Posterior vena cava (tissue), 2 donors: ENCODE data around the gene DTX2. TPM values are rescaled to one million over a fixed set of nuclear protein-coding genes. Genes with fewer than 3 reads are reported as not detected.
"Not testable (repeated sequence)": the region's sequence is repeated elsewhere in the genome, so short reads cannot be mapped to it uniquely, and the experiment has no call there.

Source experiments
- DNase-seq: peaks from one replicate; pipeline ENCODE4 v3.0.0-alpha.2; 2020; ENCODE audit warnings: low spot score
- intact Hi-C, 2 donors: fragments of 100-400 bp; cut with DNase I; formaldehyde crosslinking; loops; one replicate each; pipeline versions ENCODE4 v1.14.1 to v1.14.2; 2022 to 2023
- total RNA-seq, 2 donors: library from RNA; stranded (reverse); fragmentation: NEBNext Ultra II Directional; extraction: Animal tissue kit (Norgen Biotek cat#: 25700); gene quantifications; one replicate each; pipeline ENCODE4 v1.2.1, GENCODE V29; 2021
- donor health status: DM: yes; HTN: yes; CAD: no.
- donor health status: DM: yes; HTN: yes; CAD: no.

DTX2 gene
- total RNA-seq, 2 donors from 2014 or later, result 24.6 to 25.2 TPM

DNA sequence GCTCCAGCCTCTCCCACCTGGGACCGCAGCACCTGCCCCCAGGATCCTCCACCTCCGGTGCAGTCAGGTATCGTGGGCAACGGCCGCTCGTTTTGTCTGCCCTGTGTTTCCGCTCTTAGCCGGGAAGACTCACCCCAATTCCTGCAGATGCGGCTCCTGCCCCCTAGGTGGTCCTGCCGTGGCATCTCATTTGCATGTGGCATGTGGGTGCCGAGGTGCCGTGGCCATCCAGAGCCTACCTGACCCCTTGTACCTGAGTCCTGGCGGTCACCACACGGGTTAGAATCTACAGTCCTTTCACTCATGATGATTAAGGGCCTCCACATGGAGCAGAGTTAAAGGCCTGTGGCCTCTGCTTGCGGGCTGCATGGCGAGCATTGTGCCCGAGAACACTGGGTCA is 21.6 kb downstream of the DTX2 start:
- DNase-seq, intact Hi-C loops: not testable (repeated sequence)

DNA sequence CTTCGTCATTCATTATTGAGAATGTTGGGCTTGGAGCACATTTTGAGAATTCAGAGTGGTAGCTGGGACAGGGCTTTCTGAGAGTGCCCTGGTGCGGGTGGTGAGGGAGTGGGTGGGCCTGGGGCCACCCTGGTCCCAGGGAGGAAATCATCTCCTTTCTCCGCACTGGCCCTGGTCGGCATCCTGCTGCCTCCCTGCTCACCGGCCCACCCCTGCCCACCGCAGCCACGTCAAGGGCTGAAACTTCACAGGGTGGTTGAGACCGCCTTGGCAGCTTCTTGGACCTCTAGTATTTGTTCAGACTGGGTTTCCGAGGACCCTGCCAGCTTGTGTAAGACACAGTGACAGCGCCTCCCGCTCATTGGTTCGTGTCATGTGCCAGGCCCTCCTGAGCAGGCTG is 22.9 kb downstream of the DTX2 start:
- intact Hi-C loops, result not testable (repeated sequence)
- DNase-seq, result peak; percentile 74

DNA sequence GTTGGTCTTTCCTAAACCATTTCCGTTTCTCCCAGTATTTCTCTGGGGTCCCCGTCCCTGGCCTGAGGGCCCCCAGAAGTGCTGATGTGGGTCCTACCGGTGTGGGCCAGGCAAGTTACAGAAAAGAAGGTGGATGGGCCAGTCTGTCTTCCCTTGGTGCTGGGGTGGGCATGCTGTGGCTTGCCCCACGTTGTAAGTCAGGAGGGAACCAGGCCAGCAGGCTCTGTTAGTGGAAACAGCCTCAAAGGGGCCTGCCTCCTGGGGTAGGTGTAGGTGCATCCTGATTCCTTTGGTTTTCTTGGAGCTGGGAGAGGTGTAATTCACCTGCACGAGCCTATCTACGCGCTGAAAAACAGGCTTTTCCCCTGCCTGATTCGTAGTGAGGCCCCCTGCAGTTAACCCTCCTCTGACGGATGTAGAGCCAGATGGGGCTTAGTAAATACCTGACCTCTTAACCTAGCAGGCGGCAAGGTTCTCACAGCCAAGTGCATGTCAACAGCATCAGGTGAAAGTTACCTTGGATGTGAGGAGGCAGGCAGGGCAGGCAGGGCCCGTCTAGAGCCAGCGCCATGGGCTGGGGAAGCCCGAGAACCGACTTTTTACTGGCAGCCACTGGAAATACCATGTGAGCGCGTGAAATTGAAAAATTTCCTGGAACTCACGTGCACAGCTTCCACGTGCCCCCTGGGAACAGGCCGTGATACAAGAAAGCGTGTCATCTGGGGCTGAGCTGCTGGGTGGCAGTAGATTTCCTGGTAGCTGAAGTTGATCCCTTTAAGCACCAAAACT is 24.5 kb downstream of the DTX2 start:
- intact Hi-C loops, DNase-seq: not testable (repeated sequence)

DNA sequence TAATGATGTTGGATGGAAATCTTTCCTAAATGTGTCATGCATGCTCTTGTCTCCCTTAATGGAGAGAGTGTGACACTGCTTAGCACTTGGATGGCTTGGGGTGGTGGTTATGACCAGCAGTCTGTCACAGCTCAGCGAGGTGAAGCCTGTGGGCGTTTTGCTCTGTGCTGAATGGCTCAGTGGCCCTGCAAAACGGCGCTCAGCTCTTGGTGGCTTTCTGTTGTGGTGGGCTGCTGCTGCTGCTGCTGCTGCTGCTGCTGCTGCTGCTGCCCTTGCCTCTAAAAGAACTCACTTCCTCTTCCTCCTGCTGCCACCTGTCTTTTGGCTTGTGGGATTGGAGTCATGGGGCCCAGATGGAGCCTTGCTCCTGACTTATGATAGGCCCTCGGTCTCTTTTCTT is 25.1 kb downstream of the DTX2 start:
- DNase-seq, intact Hi-C loops: not testable (repeated sequence)

DNA sequence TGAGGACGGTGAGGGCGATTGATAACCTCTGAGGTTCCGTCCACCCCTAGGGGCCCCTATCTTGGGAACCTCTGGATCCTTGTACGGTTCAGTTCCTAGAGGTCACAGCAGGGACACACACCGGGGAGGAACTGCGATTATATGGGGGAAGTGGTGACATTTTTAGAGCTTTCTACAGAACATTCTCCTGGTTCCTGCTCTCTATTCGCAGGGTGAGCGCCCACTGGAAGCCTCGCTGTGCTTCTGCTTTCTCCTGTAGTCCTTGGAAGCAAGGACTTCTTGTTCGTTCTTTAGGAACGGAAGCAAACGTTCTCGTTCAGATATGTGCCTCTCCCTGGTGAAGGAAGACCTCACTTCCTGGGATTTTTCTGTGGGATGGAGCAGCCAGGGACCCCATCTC is 26.5 kb downstream of the DTX2 start:
- DNase-seq, intact Hi-C loops: not testable (repeated sequence)

DNA sequence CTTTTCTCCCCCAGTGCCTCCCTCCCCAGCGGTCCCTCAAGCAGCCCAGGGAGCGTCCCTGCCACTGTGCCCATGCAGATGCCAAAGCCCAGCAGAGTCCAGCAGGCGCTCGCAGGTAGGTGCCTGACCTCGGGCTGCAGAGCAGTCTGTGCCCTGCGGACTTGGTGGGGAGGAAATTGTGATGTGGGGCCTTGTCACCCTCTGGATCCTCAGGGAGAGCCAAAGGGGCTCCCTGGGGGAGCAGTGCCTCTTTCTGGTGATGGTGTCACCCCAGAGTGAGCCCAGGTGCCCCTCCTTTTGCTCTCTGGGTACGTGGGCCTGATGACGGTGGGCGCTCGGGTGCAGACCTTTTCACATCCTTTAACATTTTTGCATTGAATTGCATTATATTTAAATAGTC is 30.6 kb downstream of the DTX2 start:
- intact Hi-C loops, DNase-seq: not testable (repeated sequence)

DNA sequence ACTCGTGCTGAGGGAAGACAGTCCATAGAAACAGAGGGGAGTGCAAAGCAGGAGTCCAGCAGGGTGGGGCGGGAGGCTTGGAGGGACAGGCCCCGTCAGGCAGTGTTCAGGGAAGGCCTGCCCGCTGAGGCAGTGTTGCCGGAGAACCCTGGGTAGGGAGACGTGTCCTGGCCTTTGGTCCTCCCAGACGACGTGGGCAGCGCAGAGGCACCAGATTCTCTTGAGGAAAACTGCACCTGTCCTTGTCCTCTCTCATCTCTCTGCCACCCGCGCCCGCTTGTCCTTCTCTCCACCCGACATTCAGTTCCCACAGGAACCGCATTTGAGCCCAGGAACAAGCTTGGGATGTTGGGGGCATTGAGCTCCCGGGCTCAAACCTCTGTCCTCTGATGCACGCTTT is 34.2 kb downstream of the DTX2 start:
- DNase-seq, intact Hi-C loops: not testable (repeated sequence)

DNA sequence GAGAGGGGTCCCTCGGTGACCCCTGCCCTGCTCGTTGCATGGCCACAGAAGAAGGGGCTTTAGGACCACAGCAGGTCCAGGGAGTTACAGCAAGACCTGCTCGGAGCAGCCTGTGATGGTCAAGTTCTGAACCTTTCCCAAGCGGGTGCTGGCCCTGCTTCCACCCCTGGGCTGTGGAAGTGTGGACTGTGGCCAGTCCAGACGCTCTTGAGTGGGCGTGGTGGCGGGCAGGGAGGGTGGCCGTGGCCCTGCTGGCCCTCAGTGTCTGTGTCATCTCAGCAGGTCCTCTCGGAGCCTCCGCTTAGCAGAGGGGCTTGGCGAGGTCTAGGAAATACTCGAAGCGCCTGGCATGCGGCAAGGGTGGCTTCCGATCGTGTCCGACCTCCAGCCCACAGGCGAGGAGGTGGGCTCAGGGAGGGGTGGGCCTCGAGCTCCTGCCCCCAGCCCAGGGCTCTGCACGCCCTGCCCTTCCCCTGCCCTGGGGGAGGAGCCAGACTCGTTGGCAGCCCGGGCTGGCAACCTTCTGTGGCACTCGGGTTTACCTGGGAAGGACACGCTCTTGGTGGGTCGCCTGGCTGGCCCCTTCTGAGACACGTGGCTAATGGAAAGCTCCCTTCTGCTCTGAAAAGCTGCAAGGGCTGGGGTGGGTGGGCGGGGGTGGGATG is 36.5 kb downstream of the DTX2 start:
- intact Hi-C loops, result not testable (repeated sequence)
- peak; percentile 58 for DNase-seq

DNA sequence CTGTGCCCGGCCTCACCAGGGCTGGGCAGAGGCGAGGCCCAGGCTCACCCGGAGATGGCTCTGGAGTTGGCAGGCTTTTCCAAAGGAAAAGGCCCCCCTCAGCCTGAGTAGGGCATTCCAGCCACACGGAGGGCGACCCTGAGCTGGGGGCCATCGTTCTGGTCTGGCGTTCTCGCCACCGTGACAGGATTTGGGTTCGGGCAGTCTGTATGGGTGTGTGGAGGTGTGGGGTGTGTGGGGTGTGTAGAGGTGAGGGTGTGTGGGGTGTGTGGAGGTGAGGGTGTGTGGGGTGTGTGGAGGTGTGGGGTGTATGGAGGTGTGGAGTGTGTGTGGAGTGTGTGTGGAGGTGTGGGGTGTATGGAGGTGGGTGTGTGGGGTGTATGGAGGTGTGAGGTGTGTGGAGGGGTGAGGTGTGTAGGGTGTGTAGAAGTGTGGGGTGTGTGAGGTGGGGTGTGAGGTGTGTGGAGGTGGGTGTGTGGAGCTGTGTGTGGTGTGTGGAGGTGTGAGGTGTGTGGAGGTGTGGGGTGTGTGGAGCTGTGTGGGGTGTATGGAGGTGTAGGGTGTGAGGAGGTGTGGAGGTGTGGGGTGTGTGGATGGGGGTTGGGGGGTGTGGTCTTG is 37.2 kb downstream of the DTX2 start:
- intact Hi-C loops, result not testable (repeated sequence)
- DNase-seq, result peak; percentile 72

DNA sequence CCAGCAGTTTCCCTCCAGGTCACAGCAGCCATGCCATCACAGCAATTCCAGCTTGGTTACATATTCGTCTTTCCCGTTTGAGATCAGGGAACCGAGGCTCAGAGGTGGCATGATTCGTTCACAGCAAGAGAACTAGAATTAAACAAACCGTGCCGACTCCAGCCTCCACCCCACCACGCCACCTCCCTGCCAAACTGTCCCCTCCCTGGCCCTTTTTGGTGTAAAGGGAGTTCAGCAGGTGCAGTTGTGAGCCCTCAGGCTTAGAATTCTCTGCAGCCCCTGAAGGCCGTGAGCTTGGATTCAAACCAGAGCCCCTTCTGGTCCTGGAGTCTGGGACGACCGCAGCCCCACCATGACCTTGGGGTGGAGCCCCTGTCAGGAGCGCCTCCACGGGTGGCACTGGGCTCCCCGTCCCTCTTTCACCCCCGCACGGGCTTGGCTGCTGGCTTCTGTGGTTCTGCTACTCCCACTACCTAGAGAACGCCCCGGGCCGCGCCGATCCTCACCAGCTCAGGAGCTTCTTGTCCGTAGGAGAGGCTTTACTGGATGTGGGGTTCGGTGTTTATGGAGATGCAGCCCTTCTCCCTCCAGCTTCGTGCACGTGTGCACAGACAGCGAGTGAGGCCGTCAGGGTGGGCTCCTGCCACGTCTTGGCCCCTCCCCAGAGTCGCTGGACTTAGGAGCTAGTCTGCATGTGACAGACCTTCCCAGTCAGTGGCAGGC is 37.9 kb downstream of the DTX2 start:
- intact Hi-C loops, DNase-seq: not testable (repeated sequence)

DNA sequence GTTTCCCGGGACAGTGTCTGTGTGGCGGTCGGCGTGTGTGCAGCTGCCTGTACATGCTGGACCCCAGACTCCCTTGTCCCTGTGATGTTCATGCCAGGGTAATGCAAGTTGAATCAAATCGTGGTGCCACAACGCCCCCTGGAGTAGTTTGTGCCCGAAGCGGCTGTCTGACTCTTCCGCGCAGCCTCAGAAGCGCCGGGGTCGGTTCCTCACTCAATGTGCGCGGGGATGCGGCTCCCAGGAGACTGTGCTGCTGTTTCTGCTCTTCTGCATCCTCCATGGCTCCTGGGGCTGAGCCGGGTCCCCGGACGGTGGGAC is 38.4 kb downstream of the DTX2 start:
- intact Hi-C loops, result loop anchor here in 1 of 2 donors (5.0 kb wide), 1 partner anchor 497 kb away; no protein-coding TSS in a partner anchor
- DNase-seq, result not testable (repeated sequence)

DNA sequence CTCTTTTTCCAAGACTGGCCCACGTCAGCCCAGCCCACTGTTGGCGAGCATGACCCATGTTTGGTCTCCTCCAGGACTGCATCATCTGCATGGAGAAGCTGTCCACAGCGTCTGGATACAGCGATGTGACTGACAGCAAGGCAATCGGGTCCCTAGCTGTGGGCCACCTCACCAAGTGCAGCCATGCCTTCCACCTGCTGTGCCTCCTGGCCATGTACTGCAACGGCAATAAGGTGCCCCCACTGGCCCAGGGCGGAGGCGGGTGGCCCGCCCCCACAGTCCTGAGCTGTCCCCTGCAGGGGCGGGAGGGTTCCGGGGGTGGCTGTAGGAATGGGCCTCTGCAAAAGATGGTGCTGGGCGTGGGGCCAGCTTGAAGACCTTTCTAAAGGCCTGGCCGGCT is 40.7 kb downstream of the DTX2 start:
- intact Hi-C loops, result loop anchor here in 1 of 2 donors (5.0 kb wide), 1 partner anchor 495 kb away; no protein-coding TSS in a partner anchor
- DNase-seq, result peak; percentile 81

DNA sequence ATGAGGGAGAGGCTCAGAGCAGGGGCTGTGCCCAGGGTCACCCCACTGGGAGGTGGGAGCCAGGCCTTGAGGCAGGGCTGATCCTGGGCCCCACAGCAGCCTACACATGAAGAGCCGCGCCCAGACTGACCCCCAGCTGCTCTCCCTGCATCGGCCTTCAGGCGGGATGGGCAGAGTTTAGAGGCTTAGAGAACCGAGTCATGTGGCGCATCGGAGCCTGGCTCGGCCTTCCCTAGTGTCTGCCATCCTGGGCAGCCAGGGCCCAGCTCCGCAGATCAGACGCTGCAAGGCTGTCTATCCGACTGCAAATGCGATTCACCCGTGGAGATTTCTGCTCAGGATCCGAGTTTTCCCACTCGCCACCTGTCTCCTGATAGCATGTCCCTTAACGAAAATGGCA is 41.3 kb downstream of the DTX2 start:
- peak; percentile 54 for DNase-seq
- intact Hi-C loops, result loop anchor here in 1 of 2 donors (5.0 kb wide), 1 partner anchor 494 kb away; no protein-coding TSS in a partner anchor

DNA sequence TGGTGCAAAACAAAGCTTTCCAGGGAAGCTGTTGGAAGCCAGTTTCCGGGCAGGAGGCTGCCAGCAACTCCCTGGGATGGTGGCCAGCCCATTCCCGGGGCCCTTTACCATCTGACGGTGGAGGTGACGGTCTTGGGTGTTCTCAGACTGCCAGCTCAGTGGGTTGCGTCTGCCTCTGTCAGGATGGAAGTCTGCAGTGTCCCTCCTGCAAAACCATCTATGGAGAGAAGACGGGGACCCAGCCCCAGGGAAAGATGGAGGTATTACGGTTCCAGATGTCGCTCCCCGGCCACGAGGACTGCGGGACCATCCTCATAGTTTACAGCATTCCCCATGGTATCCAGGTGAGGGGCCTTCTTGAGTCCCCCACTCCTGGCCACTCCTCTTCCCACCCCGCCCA is 41.7 kb downstream of the DTX2 start:
- intact Hi-C loops, result loop anchor here in 1 of 2 donors (5.0 kb wide), 1 partner anchor 494 kb away; no protein-coding TSS in a partner anchor
- DNase-seq, result peak; percentile 61

DNA sequence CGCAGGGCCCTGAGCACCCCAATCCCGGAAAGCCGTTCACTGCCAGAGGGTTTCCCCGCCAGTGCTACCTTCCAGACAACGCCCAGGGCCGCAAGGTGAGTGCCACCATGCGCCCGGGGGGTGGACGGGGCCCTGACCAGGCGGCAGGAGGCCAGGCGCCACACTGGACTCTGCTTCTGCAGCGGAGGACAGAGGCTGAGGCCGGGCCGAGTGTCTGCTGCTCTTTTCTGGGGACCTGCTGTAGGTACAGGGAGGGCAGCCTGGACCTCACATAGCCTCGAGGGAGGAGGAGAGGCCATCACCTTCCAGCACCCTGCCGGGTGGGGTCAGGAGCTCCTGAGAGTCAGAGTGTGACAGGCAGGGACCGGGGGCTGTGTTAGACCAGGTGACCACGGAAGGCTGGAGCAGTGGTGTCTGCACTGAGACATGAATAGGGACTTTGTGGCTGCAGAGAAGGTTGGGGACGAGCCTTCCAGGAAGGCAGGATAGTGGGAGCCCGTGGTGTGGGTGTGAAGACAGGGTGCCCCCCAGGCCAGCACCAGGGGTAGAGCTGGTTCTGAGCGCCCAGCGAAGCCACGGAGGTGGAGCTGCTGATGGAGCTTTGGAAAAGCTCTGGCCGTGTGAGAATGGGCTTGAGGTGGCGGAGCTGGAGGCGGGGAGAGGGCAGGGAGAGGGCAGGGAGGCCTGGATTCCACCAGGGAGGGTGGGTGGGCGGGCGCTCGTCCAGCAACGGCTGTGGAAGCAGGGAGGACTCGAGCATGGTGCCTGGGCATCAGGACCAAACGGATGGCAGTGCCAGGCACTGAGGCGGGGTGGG is 43.0 kb downstream of the DTX2 start:
- intact Hi-C loops, result loop anchor here in 1 of 2 donors (5.0 kb wide), 1 partner anchor 493 kb away; no protein-coding TSS in a partner anchor
- DNase-seq, result peak; percentile 60

DNA sequence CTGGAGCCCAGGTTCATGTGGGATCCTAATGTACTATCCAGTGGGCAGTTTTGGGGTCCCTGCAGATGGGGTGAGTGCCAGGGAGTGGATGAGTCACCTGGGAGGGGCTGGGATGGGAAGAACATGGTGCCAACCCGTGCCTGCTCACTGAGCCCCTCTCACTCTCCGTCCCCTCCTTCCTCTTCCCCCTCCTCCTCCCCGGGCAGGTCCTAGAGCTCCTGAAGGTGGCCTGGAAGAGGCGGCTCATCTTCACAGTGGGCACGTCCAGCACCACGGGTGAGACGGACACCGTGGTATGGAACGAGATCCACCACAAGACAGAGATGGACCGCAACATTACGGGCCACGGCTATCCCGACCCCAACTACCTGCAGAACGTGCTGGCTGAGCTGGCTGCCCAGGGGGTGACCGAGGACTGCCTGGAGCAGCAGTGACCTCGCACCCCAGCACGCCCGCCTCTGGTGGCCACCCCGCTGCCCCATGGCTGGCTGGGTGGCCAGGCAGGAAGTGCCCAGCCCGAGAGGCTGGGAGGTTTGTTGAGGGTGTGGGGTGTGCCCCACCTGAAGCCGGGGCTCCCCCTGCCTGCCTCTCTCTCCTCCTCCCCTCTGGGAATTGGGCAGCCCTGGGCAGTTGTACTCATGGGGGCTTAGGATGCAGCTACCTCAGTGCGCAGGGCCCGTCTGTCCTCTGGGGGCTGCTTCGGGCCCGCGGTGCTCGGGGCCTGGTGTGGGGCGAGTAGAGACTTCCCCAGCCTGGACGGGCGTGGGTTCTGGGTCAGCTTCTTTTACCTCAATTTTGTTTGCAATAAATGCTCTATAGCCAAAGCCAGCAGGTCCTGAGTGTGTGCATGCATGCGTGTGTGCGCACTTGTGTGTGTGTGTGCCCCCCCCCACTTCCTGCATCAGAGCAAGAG is 43.9 kb downstream of the DTX2 start:
- DNase-seq, result peak; percentile 66
- intact Hi-C loops, result no loop called here

DNA sequence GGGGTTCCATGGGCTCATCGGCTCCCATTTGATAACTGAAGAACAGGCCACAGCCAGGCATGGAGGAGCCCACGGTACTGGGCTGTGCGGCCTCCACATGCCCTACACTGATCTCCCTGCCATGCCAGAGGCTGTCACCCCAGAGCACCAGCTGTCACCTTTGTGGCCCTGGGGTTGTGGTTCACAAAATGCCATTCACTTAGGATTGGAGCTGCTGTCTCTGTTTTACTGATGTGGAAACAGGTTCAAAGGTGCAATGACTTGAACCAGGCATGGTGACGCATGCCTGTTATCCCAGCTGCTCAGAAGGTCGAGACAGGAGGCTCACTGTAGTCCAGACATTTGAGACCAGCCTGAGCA is 44.6 kb downstream of the DTX2 start:
- no peak for DNase-seq
- intact Hi-C loops, result no loop called here

DNA sequence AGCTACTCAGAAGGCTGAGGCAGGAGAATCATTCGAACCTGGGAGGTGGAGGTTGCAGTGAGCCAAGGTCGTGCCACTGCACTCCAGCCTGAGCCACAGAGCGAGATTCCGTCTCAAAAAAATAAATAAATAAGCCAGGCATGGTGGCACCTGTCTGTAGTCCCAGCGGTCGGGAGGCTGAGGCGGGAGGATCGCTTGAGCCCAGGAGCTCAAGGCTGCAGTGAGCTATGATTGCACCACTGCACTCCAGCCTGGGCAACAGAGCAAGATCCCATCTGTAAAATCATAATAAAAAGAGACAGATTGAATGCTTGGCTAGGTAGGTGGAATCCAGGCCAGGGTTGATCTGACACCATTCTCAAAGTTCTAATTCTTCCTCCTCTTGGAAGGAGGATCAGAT is 45.1 kb downstream of the DTX2 start:
- DNase-seq, intact Hi-C loops: not testable (repeated sequence)
